Inflammatory macrophage (primary cell): ENCODE measurements around the gene CLIC2.
A peak's percentile ranks its signal among the peaks of the same experiment; 100 is the strongest.

Experiments used
- DNase-seq, 2 donors: peaks; one replicate each; pipeline ENCODE4 v3.0.0-alpha.2; 2020 to 2022

Gene CLIC2

GRCh38 chrX:155262970-155263754 is 71.3 kb downstream of the CLIC2 start:
- no peak for DNase-seq

- DNase-seq: no peak
Observed at GRCh38 chrX:155259752-155260151, 74.7 kb downstream of the CLIC2 start.

GRCh38 chrX:155251391-155251790 is 83.0 kb downstream of the CLIC2 start:
- no peak for DNase-seq

GRCh38 chrX:155247497-155247896 is 86.9 kb downstream of the CLIC2 start:
- no peak for DNase-seq

GRCh38 chrX:155246748-155247147 is 87.7 kb downstream of the CLIC2 start:
- DNase-seq: no peak

- peak; percentile 34 to 69 for DNase-seq
Observed at GRCh38 chrX:155242300-155242699, 92.1 kb downstream of the CLIC2 start.

- no peak for DNase-seq
Observed at GRCh38 chrX:155237719-155238118, 96.7 kb downstream of the CLIC2 start.

- DNase-seq: no peak
Observed at GRCh38 chrX:155235891-155236290, 98.5 kb downstream of the CLIC2 start.

- DNase-seq: no peak
Observed at GRCh38 chrX:155231163-155231562, 103.3 kb downstream of the CLIC2 start.
